Activated naive CD4-positive, alpha-beta T cell treated with anti-CD3 and anti-CD28 coated beads, Interleukin-2, amount 50 U/mL, for 72 hours (primary cell): ENCODE results near the gene NRBP1. TPM values are rescaled to one million over a fixed set of nuclear protein-coding genes. Genes with fewer than 3 reads are reported as not detected.
A peak's percentile ranks its signal among the peaks of the same experiment; 100 is the strongest.

ENCODE experiments used
- ATAC-seq, 2 donors: fragments of 150-1000 bp; cut with Tn5 transposase; 2 replicates each; pipeline ENCODE4 v1.10.0; 2021; ENCODE audit warnings: mild to moderate bottlenecking in 2 of 2, moderate library complexity in 2 of 2
- DNase-seq, 2 donors: peaks; one replicate each; pipeline ENCODE4 v3.0.0; 2021 to 2022; ENCODE audit warnings: low spot score in 2 of 2
- H3K27ac Mint-ChIP-seq, 2 donors: one replicate each; pipeline ENCODE4 v1.8.0; 2022; ENCODE audit warnings: mild to moderate bottlenecking in 2 of 2, mixed read lengths in 2 of 2
- H3K36me3 Mint-ChIP-seq, 2 donors: one replicate each; pipeline ENCODE4 v1.8.0; 2022; ENCODE audit warnings: mixed read lengths in 2 of 2
- H3K9me3 Mint-ChIP-seq, 2 donors: one replicate each; pipeline ENCODE4 v1.8.0; 2022; ENCODE audit warnings: mixed read lengths in 2 of 2
- total RNA-seq, 2 donors: library from RNA; stranded (reverse); gene quantifications; one replicate each; pipeline ENCODE4 v1.2.3, GENCODE V29; 2022

NRBP1 gene
- total RNA-seq, 2 donors from 2014 or later, result 76.0 to 80.8 TPM

DNA sequence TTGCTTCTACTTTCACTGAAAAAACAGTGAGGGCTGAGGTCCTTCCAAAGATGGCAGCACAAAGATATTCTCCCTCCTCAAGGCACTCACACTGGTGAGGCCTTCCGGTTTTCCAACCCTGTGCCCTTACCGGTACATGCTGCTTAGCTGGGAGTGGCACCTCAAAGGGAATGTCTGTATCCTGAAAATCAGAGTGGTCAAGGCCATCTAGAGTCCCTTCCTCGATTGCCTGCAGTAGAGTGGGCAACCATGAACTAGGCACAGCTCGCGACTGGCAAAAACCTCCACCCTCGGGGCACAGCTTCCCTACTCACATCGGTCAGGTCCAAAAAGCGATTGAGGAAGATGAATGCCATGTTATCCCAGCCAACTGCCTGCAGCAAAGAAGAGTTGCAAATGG lies 17.2 kb downstream of the NRBP1 start:
- H3K9me3 Mint-ChIP-seq, result no peaks in the 10 kb centered on the region
- peaks cover 4 to 9% of the 10 kb centered on the region in 2 donors for H3K36me3 Mint-ChIP-seq
- DNase-seq (no peak), ATAC-seq (no peak)
- H3K27ac Mint-ChIP-seq, result peak overlapping the region in 1 of 2 donors; percentile 18

DNA sequence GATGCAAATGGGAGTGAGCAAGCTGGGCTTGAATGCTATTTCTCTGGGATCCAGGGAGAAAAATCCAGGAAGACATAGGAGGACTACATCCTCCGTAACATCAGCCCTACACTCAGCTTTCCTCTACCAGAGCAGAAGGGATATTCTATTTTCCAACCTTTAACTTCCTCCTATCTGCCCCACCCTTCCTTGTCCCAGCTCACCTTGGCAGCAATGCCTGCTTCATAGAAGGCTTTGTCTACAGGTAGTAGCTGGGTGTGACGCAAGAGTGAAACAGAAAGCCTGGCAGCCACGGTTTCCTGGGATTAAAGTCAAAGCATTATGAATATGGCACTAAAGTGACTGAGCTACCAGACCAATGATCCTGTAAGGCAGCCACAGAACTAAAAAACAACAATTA lies 17.6 kb downstream of the NRBP1 start:
- DNase-seq (no peak), ATAC-seq (peak; percentile 33 to 38)
- Mint-ChIP-seq H3K27ac (no peak overlapping the region), H3K9me3 (no peaks in the 10 kb centered on the region), H3K36me3 (peaks cover 0 to 6% of the 10 kb centered on the region in 2 donors)

DNA sequence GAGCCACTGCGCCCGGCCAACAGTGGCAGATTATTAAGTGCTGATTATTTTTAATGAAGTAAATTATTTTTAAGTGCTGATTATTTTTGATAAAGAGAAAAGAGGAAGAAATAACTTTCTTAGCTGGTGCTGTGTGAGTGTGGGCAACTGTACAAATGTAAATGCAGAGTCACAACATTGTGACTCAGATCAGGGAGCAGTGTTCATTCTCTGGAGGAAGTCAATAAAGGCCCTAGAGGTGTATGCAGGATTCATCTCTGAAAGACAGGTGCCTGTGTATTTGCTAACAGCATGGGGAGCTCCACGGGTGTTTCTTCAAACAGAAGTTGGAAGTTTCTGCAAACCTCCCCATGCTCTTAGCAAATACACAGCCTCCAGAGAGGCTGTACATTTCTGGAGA lies 19.9 kb downstream of the NRBP1 start:
- H3K36me3 Mint-ChIP-seq, result no peaks in the 10 kb centered on the region
- no peak for ATAC-seq
- H3K9me3 Mint-ChIP-seq, result no peaks in the 10 kb centered on the region
- H3K27ac Mint-ChIP-seq, result peak overlapping the region in 1 of 2 donors; percentile 77
- DNase-seq, result no peak

DNA sequence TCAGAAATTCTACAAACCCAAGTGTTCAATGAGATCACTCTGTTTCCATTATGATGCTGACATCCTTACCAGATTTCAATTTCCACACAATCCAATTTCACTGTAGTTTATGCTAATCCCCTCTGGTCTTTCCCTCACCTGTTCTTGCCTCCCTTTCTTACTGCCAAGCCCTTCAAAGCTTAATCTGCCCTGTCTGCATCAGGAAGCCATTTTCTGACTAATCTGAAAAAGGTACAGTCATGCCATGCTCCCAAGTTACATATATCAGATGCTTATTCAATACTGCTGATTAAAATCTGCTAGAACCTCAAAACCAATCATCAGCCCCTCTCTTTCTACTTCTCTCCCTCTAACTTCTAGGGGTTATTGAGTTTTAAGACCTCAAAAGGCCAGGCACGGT lies 22.7 kb downstream of the NRBP1 start:
- DNase-seq, result no peak
- peak; percentile 66 to 82 for ATAC-seq
- Mint-ChIP-seq H3K9me3 (no peaks in the 10 kb centered on the region), H3K27ac (no peak overlapping the region), H3K36me3 (no peaks in the 10 kb centered on the region)

DNA sequence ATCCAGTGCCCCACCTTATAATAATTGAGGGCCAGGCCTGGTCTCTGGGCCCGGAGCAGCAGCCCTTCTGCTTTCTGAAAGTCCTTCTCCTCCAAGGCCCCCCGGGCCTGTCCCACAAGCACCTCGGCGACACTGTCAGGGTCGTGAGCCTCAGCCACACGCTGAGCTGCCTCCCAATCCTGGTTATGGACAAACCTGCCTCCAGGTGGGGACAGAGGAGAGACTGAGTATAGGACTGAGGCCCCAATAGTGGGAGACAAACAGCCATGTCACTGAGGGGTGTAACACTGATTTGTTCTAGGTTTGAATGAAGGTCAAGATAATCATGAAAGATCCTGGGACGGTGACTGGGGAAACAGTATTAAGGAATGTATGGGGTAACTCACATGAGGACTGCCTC lies 25.5 kb downstream of the NRBP1 start:
- no peaks in the 10 kb centered on the region for H3K9me3 Mint-ChIP-seq
- DNase-seq (no peak), ATAC-seq (no peak)
- no peak overlapping the region for H3K27ac Mint-ChIP-seq
- H3K36me3 Mint-ChIP-seq, result no peaks in the 10 kb centered on the region

DNA sequence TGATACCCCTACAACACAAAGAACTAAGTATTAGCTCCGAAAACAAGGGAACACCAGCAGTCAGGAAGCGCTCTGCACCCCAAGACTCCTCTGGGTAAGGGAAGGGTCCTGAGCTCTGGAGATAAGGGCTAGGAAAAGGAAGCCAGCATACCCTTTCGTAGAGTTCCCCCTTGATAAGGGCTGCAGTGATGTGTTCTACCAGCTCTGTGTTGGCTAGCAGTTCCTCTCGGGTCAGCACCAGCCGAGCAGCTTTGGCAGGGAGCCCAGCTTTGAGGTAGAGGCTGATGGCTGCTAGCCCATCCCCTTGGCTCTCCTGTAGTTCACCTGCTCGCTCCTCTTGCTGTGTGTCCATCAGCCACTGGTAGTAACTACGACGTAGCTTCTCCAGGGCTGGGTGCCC lies 32.7 kb downstream of the NRBP1 start:
- no peaks in the 10 kb centered on the region for H3K9me3 Mint-ChIP-seq
- ATAC-seq, result no peak
- no peaks in the 10 kb centered on the region for H3K36me3 Mint-ChIP-seq
- H3K27ac Mint-ChIP-seq, result no peak overlapping the region
- DNase-seq, result no peak

DNA sequence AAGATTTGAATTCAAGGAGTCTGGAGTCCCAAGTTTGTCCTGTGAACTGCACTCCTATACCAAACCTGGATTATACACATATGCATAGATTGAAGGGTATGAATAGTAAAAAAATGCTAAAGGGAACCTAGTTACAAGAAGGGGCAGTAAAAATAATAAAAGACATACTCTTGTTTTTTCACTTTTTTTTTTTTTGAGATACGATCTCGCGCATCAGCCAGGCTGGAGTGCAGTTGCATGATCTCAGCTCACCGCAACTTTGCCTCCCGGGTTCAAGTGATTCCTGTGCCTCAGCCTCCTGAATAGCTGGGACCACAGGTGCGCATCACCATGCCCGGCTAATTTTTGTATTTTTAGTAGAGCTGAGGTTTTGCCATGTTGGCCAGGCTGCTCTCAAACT lies 36.0 kb downstream of the NRBP1 start:
- Mint-ChIP-seq H3K27ac (no peak overlapping the region), H3K36me3 (no peaks in the 10 kb centered on the region), H3K9me3 (no peaks in the 10 kb centered on the region)
- ATAC-seq, result no peak
- DNase-seq, result no peak

DNA sequence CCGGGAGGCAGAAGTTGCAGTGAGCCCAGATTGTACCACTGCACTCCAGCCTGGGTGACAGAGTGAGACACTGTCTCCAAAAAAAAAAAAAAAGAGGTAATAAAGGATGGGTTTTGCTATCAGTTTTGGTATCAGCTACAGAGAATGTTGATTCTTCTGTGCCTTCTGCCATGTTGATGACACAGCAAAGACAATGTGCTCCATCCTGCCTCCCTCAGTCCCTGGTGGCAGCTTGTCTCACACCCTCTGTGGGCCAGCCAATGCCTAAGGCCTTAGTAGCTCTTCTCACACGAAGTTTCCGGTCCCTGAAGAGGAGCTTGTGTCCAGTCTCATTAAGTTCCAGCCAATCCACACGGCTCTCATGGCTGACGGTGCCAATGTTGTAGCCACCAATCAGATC lies 43.5 kb downstream of the NRBP1 start:
- Mint-ChIP-seq H3K9me3 (no peaks in the 10 kb centered on the region), H3K36me3 (peaks cover 5 to 6% of the 10 kb centered on the region in 2 donors), H3K27ac (no peak overlapping the region)
- ATAC-seq, result no peak
- DNase-seq, result no peak

DNA sequence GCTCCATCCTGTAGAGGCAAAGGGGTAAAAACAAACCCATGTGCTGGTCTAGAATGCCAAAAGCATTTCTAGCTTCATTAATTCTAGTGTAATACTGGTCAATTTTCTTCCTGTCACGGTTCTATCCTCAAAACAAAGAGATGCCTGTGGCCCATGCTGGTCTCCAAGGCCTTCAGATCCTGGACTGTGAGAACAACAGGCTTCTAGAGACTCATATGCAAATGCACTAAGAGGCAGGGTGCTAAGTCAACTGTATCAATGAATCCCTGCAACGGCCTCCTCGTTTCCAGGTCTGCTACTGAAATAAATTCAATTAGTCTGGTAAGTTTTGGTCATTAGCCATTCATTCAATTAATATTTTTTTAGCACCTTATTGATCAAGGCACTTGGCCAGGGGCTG lies 57.1 kb downstream of the NRBP1 start:
- Mint-ChIP-seq H3K27ac (no peak overlapping the region), H3K9me3 (no peaks in the 10 kb centered on the region), H3K36me3 (no peaks in the 10 kb centered on the region)
- ATAC-seq (no peak), DNase-seq (no peak)

DNA sequence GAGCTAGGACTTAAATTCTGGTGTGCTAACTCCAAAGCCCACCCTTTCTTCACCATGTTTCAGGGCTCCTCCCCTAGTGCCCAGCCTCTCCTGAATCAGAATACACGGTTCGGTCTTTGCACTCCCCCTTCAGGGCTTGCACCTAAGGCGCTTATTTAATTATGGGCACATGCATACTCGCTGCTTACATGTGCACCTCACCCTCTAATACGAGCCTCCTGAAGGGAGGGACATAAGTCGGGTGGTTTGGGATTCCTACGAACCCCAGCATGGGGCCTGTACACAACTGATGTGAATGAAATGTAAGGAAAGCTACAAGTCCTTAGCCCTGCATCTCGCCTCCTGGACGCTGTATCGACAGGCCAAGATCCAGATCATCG lies 60.7 kb downstream of the NRBP1 start:
- Mint-ChIP-seq H3K9me3 (no peaks in the 10 kb centered on the region), H3K27ac (peak overlapping the region; percentile 83 to 84), H3K36me3 (no peaks in the 10 kb centered on the region)
- DNase-seq, result no peak
- ATAC-seq, result no peak

DNA sequence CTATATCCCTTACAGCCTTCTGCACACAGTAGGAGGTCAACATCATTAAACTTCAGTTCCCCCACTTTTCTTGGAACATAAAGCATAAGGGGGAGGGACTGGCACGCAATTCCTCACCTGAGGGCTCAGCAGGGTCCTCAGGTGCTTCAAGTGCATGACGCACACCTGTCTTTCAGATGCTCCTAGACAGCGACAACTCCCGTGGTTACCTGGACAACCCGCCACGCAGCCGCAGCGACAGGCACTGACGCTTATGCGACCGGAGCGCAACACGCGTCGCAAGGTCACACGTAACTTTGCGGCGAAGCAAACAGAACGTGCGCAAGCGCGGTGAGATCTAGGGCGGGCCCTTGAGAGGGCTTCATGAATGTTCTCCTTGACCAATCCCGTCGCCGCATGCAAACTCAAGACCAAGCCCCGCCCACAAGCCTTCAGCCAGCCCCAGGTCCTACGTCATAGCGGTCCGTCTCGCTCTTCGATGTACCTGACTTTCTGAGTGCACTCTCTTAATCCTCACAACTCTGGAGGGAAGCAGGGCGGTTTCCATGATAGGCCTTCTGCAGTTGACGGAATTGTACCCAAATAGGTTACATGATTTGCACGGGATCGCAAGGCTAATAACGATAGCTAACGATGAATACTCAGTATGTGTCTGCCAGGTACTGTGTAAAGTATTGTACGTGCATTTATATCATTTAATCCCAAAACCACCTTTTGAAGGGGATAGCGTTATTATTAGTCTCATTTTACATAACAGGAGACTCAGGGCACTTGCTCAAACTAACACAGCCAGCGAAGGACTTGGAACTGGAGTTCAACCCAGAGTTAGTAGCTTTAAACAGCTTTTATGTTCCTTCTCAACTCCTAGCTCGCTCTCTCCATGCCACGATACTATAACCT lies 61.3 kb downstream of the NRBP1 start, which contains the start of gene IFT172:
IFT172 (minus strand) TSS at position 246 of the 900 bp plus-strand sequence; CDS start at position 156, 90 bp downstream.
- Mint-ChIP-seq H3K27ac (peak within 1 kb of the TSS; percentile 83 to 84), H3K36me3 (no peaks in the 10 kb centered on the region), H3K9me3 (no peaks in the 10 kb centered on the region)
- DNase-seq (peak; percentile 97 to 98), ATAC-seq (peak; percentile 93 to 97)

Other genes starting within 250 kb of the NRBP1 start
- gene ATRAID, start 216.6 kb upstream of the NRBP1 start, total RNA-seq, result 10 to 100 TPM; 58.8 to 59.1 TPM
- gene SLC5A6, start 216.4 kb upstream of the NRBP1 start, total RNA-seq, result 10 to 100 TPM; 40.7 to 42.0 TPM
- 10 to 100 TPM; 85.2 to 86.3 TPM for gene CAD, start 211.3 kb upstream of the NRBP1 start, total RNA-seq
- gene SLC30A3, start 165.6 kb upstream of the NRBP1 start, total RNA-seq, result under 1 TPM; 0.68 to 0.88 TPM
- not detected for gene DNAJC5G, start 153.2 kb upstream of the NRBP1 start, total RNA-seq
- gene TRIM54, start 146.2 kb upstream of the NRBP1 start, total RNA-seq, result not detected
- 1 to 10 TPM; 1.6 to 3.6 TPM for gene UCN, start 120.2 kb upstream of the NRBP1 start, total RNA-seq
- 100 to 1,000 TPM in 1 of 2 donors, 10 to 100 TPM in 1; 90.1 to 111 TPM for gene MPV17, start 105.5 kb upstream of the NRBP1 start, total RNA-seq
- 10 to 100 TPM; 62.1 to 76.0 TPM for gene GTF3C2, start 71.9 kb upstream of the NRBP1 start, total RNA-seq
- 10 to 100 TPM; 34.2 to 51.1 TPM for gene EIF2B4, start 58.3 kb upstream of the NRBP1 start, total RNA-seq
- gene SNX17, start 58.0 kb upstream of the NRBP1 start, total RNA-seq, result 10 to 100 TPM; 56.4 to 82.1 TPM
- 10 to 100 TPM; 10.7 to 12.4 TPM for gene ZNF513, start 47.9 kb upstream of the NRBP1 start, total RNA-seq
- gene PPM1G, start 19.0 kb upstream of the NRBP1 start, total RNA-seq, result 100 to 1,000 TPM; 122 to 127 TPM
- gene KRTCAP3, start 13.8 kb downstream of the NRBP1 start, total RNA-seq, result 1 to 10 TPM; 7.9 to 8.3 TPM
- gene IFT172, start 61.1 kb downstream of the NRBP1 start, total RNA-seq, result 10 to 100 TPM; 15.8 to 16.4 TPM
- not detected for gene FNDC4, start 66.6 kb downstream of the NRBP1 start, total RNA-seq
- gene GCKR, start 68.2 kb downstream of the NRBP1 start, total RNA-seq, result not detected
- 10 to 100 TPM; 38.0 to 40.6 TPM for gene ZNF512, start 154.4 kb downstream of the NRBP1 start, total RNA-seq
- under 1 TPM in 1 of 2 donors, not detected in 1; 0.19 TPM for gene CCDC121, start 200.4 kb downstream of the NRBP1 start, total RNA-seq
- 10 to 100 TPM; 38.9 to 43.0 TPM for gene GPN1, start 200.4 kb downstream of the NRBP1 start, total RNA-seq
- 10 to 100 TPM; 30.3 to 35.7 TPM for gene SUPT7L, start 235.0 kb downstream of the NRBP1 start, total RNA-seq
- 10 to 100 TPM; 23.9 to 28.1 TPM for gene SLC4A1AP, start 235.3 kb downstream of the NRBP1 start, total RNA-seq